HG03103 (cell line): ENCODE data around the gene PREB.
"Not testable (repeated sequence)": the region's sequence is repeated elsewhere in the genome, so short reads cannot be mapped to it uniquely, and the experiment has no call there.

Experiments used
- ATAC-seq: cut with Tn5 transposase; IDR thresholded peaks from one replicate; pipeline ENCODE4 v1.9.1; 2021; ENCODE audit warnings: low read depth; ENCODE audit not compliant: unreplicated experiment

PREB gene

DNA sequence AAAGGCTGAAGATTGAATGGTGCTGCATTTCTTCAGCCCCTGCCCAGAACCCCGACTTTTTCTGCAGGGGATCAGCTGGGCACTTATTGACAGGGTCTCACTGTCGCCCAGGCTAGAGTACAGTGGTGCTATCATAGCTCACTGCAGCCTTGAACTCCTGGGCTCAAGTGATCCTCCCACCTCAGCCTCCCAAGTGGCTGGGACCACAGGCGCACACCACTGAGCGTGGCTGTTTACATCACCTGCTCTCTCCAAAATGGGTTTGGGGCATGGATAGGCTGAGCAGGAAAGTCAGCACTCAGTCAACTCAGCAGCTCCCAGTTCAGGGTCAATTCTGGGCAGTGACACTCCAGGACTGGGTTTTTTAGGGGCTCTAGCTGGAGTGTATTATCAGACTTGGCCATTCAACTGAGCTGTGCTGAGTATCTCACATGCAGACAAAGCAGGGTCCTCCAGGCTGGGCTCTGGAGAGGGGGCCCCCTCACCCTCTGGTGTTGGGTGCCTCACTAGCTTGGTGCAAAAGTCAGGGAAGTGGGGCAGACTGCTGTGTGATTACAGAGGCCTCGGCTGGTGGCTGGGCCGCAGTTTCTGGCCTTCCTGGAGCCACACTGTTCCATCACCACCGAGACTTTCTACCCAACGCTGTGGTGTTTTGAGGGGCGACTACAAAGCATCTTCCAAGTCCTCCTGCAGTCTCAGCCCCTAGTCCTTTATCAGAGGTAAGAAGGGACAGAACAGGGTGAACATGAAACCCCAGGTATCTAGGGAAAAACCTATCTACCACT, 6.4 kb downstream of the PREB start:
- no peak for ATAC-seq

- no peak for ATAC-seq
These were observed 8.2 kb downstream of the PREB start for GRCh38 chr2:27126252-27126710.

- no peak for ATAC-seq
These were observed 9.3 kb downstream of the PREB start for GRCh38 chr2:27125104-27125503.

- ATAC-seq, result no peak
These were observed 10.9 kb downstream of the PREB start, which contains the start of gene ABHD1 for GRCh38 chr2:27123302-27124150. TSS of gene ABHD1 (plus strand) at chr2:27123815. CDS start at chr2:27123949, 134 bp downstream.

GRCh38 chr2:27122791-27123190, 11.6 kb downstream of the PREB start:
- ATAC-seq, result no peak

GRCh38 chr2:27121906-27122305, 12.5 kb downstream of the PREB start:
- no peak for ATAC-seq

DNA sequence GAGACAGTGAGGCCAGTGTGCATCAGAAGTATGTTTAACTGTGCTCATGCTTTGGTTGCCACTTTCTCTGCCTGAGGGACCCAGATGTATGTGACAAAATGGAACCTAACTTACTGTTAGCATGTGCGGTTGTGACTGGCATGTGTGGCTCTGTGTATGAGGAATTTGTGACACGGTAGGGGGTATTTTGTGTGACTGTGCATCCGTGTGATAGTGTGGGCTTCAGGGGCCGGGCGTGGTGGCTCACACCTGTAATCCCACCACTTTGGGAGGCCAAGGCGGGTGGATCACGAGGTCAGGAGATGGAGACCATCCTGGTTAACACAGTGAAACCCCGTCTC, 15.1 kb downstream of the PREB start:
- ATAC-seq, result not testable (repeated sequence)

DNA sequence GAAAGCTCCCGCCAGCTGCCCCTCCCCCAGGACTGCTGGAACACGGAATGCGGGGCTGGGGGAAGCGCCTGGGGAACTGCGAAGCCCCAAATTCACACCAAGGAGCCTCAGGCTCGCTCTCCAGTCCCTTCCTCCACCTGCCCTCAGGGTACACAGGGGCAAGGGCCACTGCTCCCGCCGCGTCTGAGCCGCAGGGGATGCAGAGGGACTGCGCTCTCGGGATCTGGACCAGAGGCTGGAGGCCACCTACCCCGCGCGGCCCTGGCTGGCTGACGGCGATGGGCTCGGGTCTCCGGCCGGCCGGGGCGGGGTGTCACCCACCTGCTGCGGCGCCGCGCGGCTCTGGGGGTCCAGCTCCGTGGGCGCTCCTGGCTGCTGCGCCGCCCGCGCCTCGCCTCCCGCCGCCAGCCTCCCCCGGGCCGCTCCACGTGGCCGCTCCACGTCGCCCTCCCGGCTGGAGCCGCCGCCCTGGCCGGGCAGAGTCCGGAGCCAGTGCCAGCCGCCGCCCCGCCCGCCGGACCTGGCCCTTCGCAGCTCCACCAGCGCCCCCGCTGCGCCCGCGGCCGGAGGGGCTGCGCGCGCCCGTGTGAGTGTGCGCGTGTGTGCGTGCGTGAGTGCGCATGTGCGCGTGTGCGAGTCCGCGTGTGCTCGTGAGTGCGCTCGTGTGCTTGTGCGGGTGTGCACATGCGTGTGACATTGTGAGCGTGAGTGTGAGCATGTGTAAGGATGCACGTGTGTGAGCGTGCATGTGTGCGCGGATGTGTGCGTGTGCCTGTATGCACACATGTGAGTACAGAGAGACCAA, 15.7 kb downstream of the PREB start, which contains the start of gene CGREF1:
Gene CGREF1 (minus strand): TSS at position 604 of the 805 bp plus-strand sequence. CDS start 14,762 bp downstream, outside the sequence.
- ATAC-seq, result no peak

GRCh38 chr2:27117995-27118524, 16.4 kb downstream of the PREB start:
- no peak for ATAC-seq

DNA sequence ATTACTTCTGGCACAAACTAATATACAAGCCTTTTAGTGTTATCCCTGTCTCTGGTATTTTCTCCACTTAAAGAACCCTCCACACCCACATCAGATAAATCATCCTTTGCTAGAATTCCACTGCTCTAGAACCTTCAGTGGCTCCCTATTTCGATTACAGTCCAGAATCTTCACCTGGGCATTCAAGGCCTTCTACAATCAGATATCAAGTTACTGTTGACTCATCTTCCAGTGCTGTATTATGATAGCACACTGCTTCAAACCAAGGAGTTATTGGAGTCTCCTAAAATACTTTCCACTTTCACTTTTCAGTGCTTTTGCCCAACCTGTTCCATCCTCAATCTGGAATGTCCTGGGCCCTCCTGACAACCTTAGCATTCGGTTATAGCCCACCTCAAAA, 18.9 kb downstream of the PREB start:
- ATAC-seq, result no peak

- not testable (repeated sequence) for ATAC-seq
These were observed 22.9 kb downstream of the PREB start for GRCh38 chr2:27111392-27112078.

DNA sequence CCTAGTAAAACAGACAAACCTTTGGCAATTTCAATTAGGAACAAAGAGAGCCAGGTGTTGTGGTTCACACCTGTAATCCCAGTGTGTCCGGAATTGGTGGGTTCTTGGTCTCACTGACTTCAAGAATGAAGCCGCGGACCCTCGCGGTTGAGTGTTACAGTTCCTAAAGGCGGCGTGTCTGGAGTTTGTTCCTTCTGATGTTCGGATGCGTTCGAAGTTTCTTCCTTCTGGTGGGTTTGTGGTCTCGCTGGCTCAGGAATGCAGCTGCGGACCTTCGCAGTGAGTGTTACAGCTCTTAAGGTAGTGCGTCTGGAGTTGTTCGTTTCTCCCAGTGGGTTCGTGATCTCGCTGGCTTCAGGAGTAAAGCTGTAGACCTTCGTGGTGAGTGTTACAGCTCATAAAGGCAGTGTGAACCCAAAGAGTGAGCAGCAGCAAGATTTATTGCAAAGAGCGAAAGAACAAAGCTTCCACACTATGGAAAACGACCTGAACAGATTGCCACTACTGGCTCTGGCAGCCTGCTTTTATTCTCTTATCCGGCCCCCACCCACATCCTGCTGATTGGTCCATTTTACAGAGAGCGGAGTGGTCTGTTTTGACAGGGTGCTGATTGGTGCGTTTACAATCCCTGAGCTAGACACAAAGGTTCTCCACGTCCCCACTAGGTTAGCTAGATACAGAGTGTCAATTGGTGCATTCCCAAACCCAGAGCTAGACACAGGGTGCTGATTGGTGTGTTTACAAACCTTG, 23.7 kb downstream of the PREB start:
- ATAC-seq, result not testable (repeated sequence)

DNA sequence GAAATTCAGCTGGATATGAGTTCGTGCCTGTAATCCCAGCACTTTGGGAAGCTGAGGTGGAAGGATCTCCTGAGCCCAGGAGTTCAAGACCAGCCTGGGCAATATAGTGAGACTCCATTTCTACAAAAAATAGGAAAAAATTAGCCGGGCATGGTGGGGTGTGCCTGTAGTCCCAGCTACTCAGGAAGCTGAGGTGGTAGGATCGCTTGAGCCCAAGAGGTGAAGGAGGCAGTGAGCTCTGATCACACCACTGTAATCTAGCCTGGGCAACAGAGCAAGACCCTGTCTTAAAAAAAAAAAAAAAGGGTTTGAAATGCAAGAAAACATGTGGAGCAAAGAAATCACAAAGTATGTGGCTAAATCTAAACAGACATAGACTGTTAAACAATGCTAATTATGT, 25.4 kb downstream of the PREB start:
- no peak for ATAC-seq

GRCh38 chr2:27108221-27108620, 26.2 kb downstream of the PREB start:
- no peak for ATAC-seq

GRCh38 chr2:27105981-27106380, 28.5 kb downstream of the PREB start:
- no peak for ATAC-seq

GRCh38 chr2:27102329-27102728, 32.1 kb downstream of the PREB start:
- no peak for ATAC-seq

DNA sequence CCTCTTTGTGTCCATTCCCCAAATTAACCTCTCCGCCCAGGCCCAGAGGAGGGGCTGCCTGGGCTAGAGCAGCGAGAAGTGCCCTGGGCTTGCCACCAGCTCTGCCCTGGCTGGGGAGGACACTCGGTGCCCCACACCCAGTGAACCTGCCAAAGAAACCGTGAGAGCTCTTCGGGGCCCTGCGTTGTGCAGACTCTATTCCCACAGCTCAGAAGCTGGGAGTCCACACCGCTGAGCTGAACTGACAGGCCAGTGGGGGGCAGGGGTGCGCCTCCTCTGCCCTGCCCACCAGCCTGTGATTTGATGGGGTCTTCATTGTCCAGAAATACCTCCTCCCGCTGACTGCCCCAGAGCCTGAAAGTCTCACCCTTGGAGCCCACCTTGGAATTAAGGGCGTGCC, 34.4 kb downstream of the PREB start:
- ATAC-seq, result no peak

DNA sequence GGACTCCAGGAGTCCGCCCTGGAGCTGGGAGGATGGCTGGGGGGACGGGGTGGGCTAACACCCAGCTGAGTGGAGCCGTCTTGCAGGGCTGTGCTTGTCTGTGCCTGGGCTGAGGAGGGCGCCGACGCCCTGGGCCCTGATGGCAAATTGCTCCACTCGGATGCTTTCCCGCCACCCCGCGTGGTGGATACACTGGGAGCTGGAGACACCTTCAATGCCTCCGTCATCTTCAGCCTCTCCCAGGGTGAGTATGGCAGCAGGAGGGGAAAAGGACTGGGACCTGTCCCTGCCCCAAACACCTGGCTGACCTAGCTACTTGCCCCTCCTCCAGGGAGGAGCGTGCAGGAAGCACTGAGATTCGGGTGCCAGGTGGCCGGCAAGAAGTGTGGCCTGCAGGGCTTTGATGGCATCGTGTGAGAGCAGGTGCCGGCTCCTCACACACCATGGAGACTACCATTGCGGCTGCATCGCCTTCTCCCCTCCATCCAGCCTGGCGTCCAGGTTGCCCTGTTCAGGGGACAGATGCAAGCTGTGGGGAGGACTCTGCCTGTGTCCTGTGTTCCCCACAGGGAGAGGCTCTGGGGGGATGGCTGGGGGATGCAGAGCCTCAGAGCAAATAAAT, 35.0 kb downstream of the PREB start:
- no peak for ATAC-seq

DNA sequence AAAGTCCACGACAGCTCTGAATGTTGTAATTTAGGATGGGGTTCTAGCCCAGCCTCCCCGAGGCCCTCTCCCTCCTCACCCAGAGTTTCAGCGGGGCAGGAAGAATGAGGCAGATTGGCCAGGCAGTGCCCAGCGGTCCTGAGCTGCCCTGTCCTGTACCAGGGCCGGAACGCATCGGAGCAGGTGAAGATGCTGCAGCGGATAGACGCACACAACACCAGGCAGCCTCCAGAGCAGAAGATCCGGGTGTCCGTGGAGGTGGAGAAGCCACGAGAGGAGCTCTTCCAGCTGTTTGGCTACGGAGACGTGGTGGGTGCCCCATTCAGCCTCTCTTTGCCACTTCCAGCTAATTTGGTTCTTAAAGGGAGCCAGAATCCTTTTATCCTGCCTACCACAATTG, 37.1 kb downstream of the PREB start:
- ATAC-seq, result no peak
